Left ventricle myocardium superior (tissue), 1 donor: ENCODE measurements around the gene GNA12. TPM values are rescaled to one million over a fixed set of nuclear protein-coding genes. Genes with fewer than 3 reads are reported as not detected.

Experiments
- ATAC-seq: fragments of 200-7000 bp; cut with Tn5 transposase; one replicate; pipeline ENCODE4 v1.9.1; 2020; ENCODE audit warnings: mild to moderate bottlenecking, moderate library complexity
- DNase-seq: peaks from one replicate; pipeline ENCODE4 v3.0.0-alpha.2; 2020
- intact Hi-C: fragments of 100-400 bp; cut with micrococcal nuclease; formaldehyde crosslinking; loops from one replicate; pipeline ENCODE4 v1.11.0; 2022
- total RNA-seq: library from RNA; stranded (reverse); fragmentation: NEBNext Ultra II Directional; extraction: Animal tissue kit (Norgen Biotek cat#: 25700); gene quantifications from one replicate; pipeline ENCODE4 v1.2.1, GENCODE V29; 2021
- donor health status: DM: no; HTN: yes; CAD: no; lungs with severe emphysema.

GNA12 gene
- total RNA-seq, 1 donor from 2014 or later, result 40.4 TPM

DNA sequence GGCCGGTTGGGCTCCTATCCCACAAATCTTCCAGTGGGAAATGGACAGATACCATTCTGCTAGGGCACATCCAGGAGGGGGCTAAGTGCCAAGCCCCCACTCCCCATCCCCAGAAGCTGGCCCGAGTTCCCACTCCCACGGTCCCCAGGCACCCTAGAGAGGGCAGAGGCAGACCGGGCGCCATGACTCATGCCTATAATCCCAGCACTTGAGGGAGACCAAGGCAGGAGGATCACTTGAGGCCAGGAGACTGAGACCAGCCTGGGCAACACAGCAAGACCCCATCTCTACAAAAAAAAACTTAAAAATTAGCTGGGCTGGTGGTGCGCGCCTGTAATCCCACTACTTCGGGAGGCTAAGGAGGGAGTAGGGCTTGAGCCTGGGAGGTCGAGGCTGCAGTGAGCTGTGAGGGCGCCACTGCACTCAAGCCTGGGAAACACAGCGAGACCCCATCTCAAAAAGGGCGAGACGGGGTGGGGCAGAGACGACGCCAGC is 870 bp downstream of the GNA12 start:
- DNase-seq (no peak), ATAC-seq (no peak)
- intact Hi-C loops, result loop anchor here (10.0 kb wide), 1 partner anchor 78 kb away; no protein-coding TSS in a partner anchor

DNA sequence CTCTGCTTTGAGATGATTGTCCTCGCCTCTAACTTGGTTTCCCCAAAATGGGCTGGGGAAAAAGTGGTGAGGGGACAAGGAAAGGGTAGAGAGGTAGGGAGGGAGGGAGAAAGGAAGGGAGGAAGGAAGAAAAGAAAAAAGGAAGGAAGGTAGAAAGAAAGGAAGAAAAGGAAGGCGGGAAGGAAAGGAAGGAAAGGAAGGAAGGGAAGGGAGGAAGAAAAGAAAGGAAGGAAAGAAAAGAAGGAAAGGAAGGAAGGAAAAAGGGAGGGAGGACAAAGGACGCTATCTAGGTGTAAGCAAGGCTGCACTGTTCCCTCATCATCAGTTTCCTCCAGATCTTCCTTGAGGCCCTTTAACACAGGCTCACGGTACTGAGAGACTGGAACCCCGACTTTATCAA is 2.2 kb downstream of the GNA12 start:
- intact Hi-C loops, result loop anchor here (10.0 kb wide), 1 partner anchor 77 kb away; no protein-coding TSS in a partner anchor
- DNase-seq (no peak), ATAC-seq (no peak)

GRCh38 chr7:2840458-2840857 is 3.6 kb downstream of the GNA12 start:
- no peak for ATAC-seq
- intact Hi-C loops, result loop anchor here (10.0 kb wide), 1 partner anchor 76 kb away; no protein-coding TSS in a partner anchor
- no peak for DNase-seq

DNA sequence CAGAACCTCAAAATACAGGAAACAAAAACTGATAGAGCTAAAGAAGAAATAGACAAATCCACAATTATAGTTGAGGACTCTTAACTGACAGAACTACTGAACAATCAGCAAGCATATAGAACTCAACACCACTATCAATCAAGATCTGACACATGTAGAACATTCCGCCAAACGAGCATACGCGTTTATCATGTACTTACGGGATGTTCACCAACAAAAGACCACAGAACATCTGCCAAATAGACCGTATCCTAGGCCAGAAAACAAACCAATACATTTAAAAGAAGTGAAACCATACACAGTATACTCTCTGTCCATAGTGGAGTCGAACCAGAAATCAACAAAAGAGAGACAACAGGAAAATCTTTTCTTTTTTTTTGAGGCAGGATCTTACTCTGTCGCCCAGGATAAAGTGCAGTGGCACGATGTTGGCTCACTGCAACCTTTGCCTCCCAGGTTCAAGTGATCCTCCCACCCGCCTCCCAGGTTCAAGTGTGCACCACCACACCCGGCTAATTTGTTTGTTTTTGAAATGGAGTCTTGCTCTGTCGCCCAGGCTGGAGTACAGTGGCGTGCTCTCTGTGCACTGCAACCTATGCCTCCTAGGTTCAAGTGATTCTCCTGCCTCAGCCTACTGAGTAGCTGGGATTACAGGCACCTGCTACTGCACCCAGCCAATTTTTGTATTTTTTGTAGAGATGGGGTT is 5.1 kb downstream of the GNA12 start:
- DNase-seq (no peak), ATAC-seq (no peak)
- intact Hi-C loops, result no loop called here

DNA sequence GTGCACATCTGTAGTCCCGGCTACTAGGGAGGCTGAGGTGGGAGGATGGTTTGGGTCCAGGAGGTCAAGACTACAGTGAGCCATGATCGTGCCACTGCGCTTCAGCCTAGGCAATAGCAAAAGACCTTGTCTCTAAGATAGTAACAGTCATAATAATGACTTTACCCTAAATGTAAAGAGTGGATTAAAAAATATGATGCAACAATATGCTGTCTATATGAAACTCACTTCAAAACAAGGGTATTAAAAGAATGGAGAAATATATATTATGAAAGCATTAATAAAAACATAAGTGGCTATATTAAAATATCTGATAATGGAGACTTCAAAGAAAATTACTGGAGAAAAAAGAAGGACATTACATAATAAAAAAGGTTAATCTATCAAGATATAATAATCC is 5.7 kb downstream of the GNA12 start:
- intact Hi-C loops, result no loop called here
- no peak for ATAC-seq
- no peak for DNase-seq

DNA sequence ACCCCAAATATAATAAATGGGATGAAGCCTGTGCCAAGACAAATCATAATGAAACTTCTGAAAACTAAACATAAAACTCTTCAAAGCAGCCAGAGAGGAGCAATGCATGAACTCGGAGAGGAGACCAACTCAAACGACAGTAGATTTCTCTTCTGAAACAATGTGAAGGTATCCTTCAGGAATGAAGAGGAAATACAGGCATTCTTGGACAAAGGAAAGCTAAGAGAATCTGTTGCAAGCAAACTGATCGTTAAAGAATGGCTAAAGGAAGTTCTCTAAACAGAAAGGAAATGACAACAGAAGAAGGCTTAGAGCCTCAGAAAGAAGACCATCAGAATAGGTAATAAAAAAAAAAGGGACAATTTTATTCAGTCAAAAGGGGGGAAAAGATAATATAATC is 6.6 kb downstream of the GNA12 start:
- no peak for ATAC-seq
- intact Hi-C loops, result no loop called here
- DNase-seq, result no peak

DNA sequence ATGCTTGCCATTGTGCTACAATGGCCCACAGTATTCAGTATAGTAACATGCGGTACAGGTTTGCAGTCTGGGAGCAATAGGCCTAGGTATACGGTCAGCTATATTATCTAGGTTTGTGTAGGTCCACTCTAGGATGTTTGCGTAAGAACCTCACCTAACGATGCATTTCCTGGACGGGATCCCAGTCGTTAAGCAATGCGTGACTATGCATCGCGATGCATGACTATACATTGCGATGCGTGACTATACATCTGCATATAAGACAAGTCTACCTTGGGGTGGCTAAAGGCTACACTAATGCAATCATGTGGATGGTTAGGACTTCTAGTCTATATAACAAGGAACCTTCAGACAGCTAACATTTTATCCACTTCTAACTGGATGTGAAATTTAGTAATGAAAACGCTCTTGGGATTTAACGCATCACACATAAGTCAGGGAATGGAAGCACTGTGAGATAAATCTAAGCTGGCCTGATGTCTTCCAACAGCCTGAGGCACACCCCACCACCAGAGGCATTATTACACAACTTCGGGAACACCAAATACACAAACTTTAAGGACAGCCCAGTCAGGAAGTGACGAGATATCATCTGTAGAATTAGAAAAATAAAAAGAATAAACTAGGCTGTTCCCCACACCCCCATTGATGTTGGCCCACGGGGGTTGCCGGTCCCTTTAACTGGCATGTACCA is 9.2 kb downstream of the GNA12 start:
- ATAC-seq (peak; percentile 69), DNase-seq (no peak)
- intact Hi-C loops, result no loop called here

- intact Hi-C loops, result no loop called here
- no peak for DNase-seq
- peak; percentile 25 for ATAC-seq
Observed at GRCh38 chr7:2833083-2833910, 10.8 kb downstream of the GNA12 start.

- no peak for ATAC-seq
- intact Hi-C loops, result no loop called here
- no peak for DNase-seq
Observed at GRCh38 chr7:2832461-2832860, 11.6 kb downstream of the GNA12 start.

DNA sequence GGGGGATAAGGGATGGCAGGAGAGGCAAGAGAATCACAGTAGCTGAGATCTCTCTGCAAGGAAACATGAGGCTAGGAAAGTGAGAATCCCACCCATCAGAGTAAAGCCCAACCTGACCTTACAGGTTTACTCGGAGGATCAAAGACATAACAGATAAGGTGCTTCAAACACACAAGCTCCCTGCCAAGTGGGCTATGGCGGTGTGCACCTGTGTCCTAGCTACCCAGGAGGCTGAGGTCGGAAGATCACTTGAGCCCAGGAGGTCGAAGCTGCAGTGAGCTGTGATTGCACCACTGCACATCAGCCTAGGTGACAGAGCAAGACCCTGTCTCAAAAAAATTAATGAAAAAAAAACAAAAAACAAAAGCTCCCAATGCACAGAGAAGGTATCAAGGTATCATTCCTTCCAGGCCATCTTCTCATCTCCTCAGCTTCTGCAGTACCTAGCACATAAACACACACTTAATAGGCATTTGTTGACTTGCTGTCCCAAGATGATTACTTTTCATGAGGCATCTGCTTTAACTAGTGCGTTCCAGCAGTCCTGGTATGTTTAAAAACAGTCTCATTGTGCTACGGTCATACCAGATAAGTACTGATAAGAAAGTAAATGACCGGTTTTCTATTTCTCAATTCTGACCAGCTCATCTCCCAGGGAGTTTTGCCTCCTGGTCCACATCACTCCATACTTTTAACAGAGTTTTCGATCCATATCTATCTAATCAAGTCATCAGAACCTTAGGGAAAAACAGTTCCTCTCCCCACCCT is 13.3 kb downstream of the GNA12 start:
- intact Hi-C loops, result no loop called here
- no peak for ATAC-seq
- no peak for DNase-seq

DNA sequence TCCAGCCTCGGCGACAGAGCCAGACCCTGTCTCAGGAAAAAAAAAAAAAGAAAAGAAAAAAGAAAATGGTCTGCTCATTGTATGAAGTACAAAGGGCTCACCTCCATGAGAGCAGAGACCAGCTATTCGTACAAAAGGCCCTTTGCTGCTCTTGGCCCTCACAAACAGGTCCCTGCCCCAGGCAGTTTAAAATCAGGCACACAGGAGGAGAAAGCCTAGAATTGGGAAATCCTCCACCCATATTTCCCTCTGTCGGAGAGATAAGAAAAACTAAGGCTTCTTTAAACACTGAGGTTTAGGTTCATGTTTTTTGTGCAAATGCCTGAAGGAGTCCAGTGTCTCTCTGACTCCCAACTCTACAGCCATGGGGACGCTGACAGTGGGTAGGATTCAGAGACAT is 15.1 kb downstream of the GNA12 start:
- intact Hi-C loops, result no loop called here
- ATAC-seq (no peak), DNase-seq (no peak)

- intact Hi-C loops, result no loop called here
- DNase-seq, result no peak
- no peak for ATAC-seq
Observed at GRCh38 chr7:2826771-2827170, 17.3 kb downstream of the GNA12 start.

DNA sequence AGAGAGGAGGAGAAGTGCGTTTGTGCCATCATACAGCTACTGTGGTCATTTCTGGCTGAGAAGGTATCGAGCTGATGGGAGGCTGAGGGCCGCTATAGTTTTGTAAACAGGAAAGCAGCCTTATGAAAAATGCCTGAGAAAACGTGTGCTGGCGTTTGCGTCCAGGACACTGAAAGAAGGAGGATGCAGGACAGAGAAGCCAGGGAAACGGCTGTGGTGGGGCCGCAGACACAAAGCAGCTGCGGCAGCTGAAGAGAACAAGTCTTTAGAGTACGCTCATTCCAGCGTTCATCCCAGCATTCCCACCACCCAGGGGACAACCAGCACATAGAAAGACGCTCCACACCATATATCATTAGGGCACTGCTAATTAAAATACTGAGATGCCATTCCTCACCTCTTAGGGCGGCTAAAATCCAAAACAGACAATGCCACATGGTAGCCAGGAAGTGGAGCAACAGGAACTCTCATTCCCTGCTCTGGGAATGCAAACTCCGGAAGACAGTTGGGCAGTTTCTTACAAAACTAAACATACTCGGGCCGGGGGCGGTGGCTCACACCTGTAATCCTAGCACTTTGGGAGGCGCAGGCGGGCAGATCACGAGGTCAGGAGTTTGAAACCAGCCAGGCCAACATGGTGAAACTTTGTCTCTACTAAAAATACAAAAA is 18.4 kb downstream of the GNA12 start:
- DNase-seq (no peak), ATAC-seq (no peak)
- intact Hi-C loops, result no loop called here

DNA sequence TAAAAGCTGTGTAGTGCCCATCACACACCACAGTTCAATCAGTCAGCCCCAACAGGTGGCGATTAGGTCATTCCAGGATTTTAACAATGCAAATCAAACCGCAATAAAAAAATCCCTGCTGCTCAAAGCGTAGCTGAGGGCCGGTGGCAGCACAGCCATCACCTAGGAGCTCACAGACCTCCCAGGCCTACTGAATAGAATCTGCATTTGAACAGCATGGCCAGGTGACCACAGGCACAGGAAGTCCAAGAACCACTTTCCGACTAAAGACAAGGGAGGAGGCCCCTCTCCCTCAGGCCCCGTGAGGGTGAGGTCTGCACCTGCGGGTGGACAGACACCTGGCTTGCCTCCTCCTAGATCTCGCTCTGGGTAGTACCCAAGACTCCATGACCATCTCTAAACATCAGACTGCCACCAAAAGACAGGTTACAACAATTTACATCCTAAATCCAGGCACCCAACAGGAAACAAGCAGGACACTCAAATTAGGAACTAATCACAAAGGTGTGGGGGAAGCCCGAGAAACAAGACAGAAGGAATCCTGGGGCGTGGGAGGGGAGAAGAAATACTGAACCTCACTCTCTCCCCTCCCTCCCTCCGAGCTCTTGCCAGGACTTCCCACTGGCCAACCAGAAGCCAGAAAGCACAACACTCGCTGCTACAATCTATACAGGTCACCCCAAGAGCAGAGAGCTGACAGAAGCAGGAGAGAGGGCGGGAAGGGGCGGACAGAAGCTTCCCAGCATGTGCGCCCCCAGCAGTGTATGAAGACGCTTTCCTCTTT is 19.2 kb downstream of the GNA12 start:
- intact Hi-C loops, result no loop called here
- no peak for ATAC-seq
- no peak for DNase-seq

- peak; percentile 28 for DNase-seq
- no peak for ATAC-seq
- intact Hi-C loops, result no loop called here
Observed at GRCh38 chr7:2824026-2824677, 20.0 kb downstream of the GNA12 start.

DNA sequence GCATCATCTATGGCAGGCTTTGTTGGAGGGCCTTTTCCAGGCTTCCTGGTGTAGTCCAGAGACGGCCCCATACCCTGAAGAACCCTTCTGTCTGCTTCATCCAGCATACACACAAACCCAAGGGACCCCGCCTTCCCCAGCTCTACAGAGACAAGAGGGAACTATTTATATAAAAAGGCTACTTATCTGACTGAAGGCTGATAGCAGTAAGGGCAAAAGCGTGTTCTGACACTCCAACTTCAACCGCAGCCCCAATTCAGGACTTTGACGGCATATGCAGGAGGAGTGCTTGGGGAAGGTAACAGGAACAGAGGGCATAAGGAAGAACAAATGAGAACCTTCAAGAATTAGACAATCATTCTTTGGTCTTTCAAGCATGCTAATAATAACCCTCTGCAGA is 21.0 kb downstream of the GNA12 start:
- peak; percentile 55 for DNase-seq
- ATAC-seq, result peak; percentile 66
- intact Hi-C loops, result no loop called here

DNA sequence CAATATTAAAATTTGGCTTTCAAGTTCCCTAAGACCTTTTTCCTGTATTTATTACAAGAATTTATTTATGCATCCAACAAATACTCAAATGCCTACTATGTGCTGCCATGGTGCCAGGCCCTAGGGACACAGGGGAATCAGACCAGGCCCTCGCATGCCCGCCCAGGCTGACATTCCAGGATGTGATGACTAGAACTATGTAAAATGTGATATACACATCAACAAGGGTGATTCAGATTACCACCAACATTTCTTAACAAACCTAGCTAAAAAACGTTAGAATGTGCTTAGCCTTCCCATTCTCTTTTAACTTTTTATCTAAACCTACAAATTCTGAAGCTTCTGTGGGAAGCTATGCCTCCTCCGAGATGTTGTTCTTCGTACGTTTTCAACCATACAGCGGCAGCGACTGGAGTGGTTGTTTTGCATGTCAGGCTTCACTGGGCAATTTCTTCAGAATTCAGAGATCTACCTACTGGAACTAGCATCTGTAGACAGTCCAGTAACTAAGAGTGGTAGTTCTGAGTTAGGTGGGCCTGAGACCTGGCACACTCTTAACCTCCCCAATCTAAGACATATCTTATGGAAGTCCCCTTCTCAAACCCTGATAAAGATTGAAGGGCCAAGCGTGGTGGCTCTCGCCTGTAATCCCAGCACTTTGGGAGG is 22.1 kb downstream of the GNA12 start:
- DNase-seq, result no peak
- intact Hi-C loops, result no loop called here
- ATAC-seq, result no peak
